K562 (cell line): ENCODE results near the gene MEIS2. TPM values are rescaled to one million over a fixed set of nuclear protein-coding genes. Genes with fewer than 3 reads are reported as not detected.

Source experiments
- ATAC-seq: fragments of 200-7000 bp; cut with Tn5 transposase; 3 replicates; pipeline ENCODE4 v1.9.1; 2020; ENCODE audit warnings: moderate library complexity
- BruUV-seq: library from RNA; stranded (reverse); fragments of 400-500 nt; replicated peaks from 2 replicates; lab custom pipeline; 2021; lab: Mats Ljungman, UMichigan
- CTCF ChIA-PET: fragments of 300-600 bp; formaldehyde crosslinking; extraction: SDS; loops from one replicate; lab custom pipeline; 2021; ENCODE audit warnings: low intra/inter-chr PET ratio; lab: Yijun Ruan, JAX
- POLR2A ChIA-PET: fragments of 300-600, 350-650 bp; sonication (Branson Sonifier 250); formaldehyde crosslinking; extraction: SDS; loops from one replicate; lab custom pipeline; 2021; ENCODE audit warnings: antibody characterized with exemption, inconsistent platforms; lab: Yijun Ruan, JAX
- DNase-seq, 4 experiments: peaks; one replicate each; pipeline versions ENCODE4 v3.0.0 to v3.0.0-alpha.2; 2011 to 2018; ENCODE audit warnings: low spot score in 3 of 4, mixed read lengths in 3 of 4; ENCODE audit errors: extremely low read depth in 1 of 4
- FAIRE-seq: peaks from 2 replicates; lab custom pipeline; 2011; peaks lifted over from hg19 to GRCh38; lab: Jason Lieb, UNC
- H2AFZ ChIP-seq: 2 replicates; pipeline ENCODE4 v1.6.0; 2011; ENCODE audit warnings: low read depth, low read length, control low read depth, inconsistent platforms
- H3K27ac ChIP-seq: fragments of 200-600 bp; 3 replicates; pipeline ENCODE4 v1.8.0; 2011; ENCODE audit warnings: low read depth, mild to moderate bottlenecking, control low read depth, inconsistent platforms, low read length, moderate library complexity, mixed read lengths; ENCODE audit errors: extremely low read depth
- H3K27me3 ChIP-seq, 2 experiments: fragments of 300-600 bp in 1 of 2; 2 replicates in 1 of 2; 3 replicates in 1 of 2; pipeline versions ENCODE4 v1.6.0 to v1.8.0; 2011; ENCODE audit warnings: inconsistent platforms in 2 of 2, low read length in 2 of 2, mild to moderate bottlenecking in 1 of 2, mixed read lengths in 1 of 2, moderate library complexity in 1 of 2; ENCODE audit not compliant: control insufficient read depth in 2 of 2, insufficient read depth in 2 of 2
- H3K36me3 ChIP-seq: fragments of 300-600 bp; 3 replicates; pipeline ENCODE4 v1.8.0; 2011; ENCODE audit warnings: mild to moderate bottlenecking, low read length, inconsistent platforms; ENCODE audit not compliant: control insufficient read depth, insufficient read depth
- H3K4me1 ChIP-seq, 2 experiments: fragments of 200-600 bp in 1 of 2; replicated peaks in 1 of 2; 2 replicates in 1 of 2; 3 replicates in 1 of 2; pipeline versions ENCODE4 v1.5.1 to v1.8.0; 2011; ENCODE audit warnings: inconsistent platforms in 2 of 2, low read length in 2 of 2, mild to moderate bottlenecking in 1 of 2, mixed read lengths in 1 of 2, moderate library complexity in 1 of 2; ENCODE audit not compliant: control insufficient read depth in 2 of 2, insufficient read depth in 2 of 2
- H3K4me2 ChIP-seq: 2 replicates; pipeline ENCODE4 v1.6.1; 2011; ENCODE audit warnings: low read length, control low read depth, inconsistent platforms, mixed read lengths; ENCODE audit not compliant: insufficient read depth
- H3K4me3 ChIP-seq: fragments of 200-600 bp; sonication (generic), shearing (Covaris generic); 2 replicates; pipeline ENCODE4 v1.5.1; 2016; ENCODE audit warnings: control low read depth, inconsistent platforms
- H3K79me2 ChIP-seq: fragments of 200-600 bp; 3 replicates; pipeline ENCODE4 v1.8.0; 2011; ENCODE audit warnings: low read length, inconsistent platforms; ENCODE audit not compliant: control insufficient read depth, insufficient read depth
- H3K9ac ChIP-seq, 2 experiments: 2 replicates each; pipeline versions ENCODE4 v1.6.0 to v1.6.1; 2011; ENCODE audit warnings: low read depth in 2 of 2, low read length in 2 of 2, control low read depth in 1 of 2, inconsistent platforms in 1 of 2, mild to moderate bottlenecking in 1 of 2, mixed read lengths in 1 of 2; ENCODE audit not compliant: insufficient read depth in 1 of 2
- H3K9me1 ChIP-seq: one replicate; pipeline ENCODE4 v1.6.0; 2011; ENCODE audit warnings: inconsistent platforms, mild to moderate bottlenecking, low read length, moderate library complexity; ENCODE audit not compliant: control insufficient read depth, insufficient read depth
- H3K9me3 ChIP-seq: replicated peaks from 2 replicates; pipeline ENCODE4 v1.5.1; 2011; ENCODE audit warnings: low read depth, low read length, inconsistent platforms; ENCODE audit not compliant: control insufficient read depth, insufficient read depth
- H4K20me1 ChIP-seq: replicated peaks from 2 replicates; pipeline ENCODE4 v1.6.1; 2011; ENCODE audit warnings: low read length, inconsistent platforms, mixed read lengths; ENCODE audit not compliant: control insufficient read depth, insufficient read depth
- ARID1B ChIP-seq: fragments of 450-650 bp; IDR thresholded peaks from 2 replicates; pipeline ENCODE4 v1.6.1; 2016; ENCODE audit warnings: antibody characterized with exemption, mild to moderate bottlenecking, inconsistent platforms
- ARID2 ChIP-seq: fragments of 450-650 bp; IDR thresholded peaks from 2 replicates; pipeline ENCODE4 v1.6.1; 2017; ENCODE audit warnings: antibody characterized with exemption, mild to moderate bottlenecking
- BACH1 ChIP-seq: fragments of 200-800 bp; sonication (Bioruptor generic); IDR thresholded peaks from 2 replicates; pipeline ENCODE4 v1.6.1; 2016; ENCODE audit warnings: missing genetic modification characterization, missing compliant biosample characterization
- EP400 ChIP-seq: fragments of 450-650 bp; IDR thresholded peaks from 2 replicates; pipeline ENCODE4 v1.6.1; 2017; ENCODE audit warnings: antibody characterized with exemption, mild to moderate bottlenecking, moderate library complexity
- FOXK1 ChIP-seq: sonication (generic); formaldehyde crosslinking; IDR thresholded peaks from 2 replicates; pipeline ENCODE4 v1.8.0; 2022; ENCODE audit warnings: missing genetic modification reagents, mild to moderate bottlenecking, borderline replicate concordance
- FUS ChIP-seq: fragments of 200-400 bp; formaldehyde crosslinking; optimal IDR thresholded peaks from 2 replicates; pipeline ENCODE3; 2017; ENCODE audit warnings: low read depth, low read length
- HDAC2 ChIP-seq: fragments of 450-650 bp; IDR thresholded peaks from 2 replicates; pipeline ENCODE4 v1.6.1; 2016; ENCODE audit warnings: mild to moderate bottlenecking
- KLF6 ChIP-seq: fragments of 250-450 bp; sonication (Bioruptor Pico); IDR thresholded peaks from 2 replicates; pipeline ENCODE4 v1.4.0; 2020; ENCODE audit warnings: mild to moderate bottlenecking, moderate library complexity, borderline replicate concordance
- RBM15 ChIP-seq: fragments of 200-400 bp; formaldehyde crosslinking; IDR thresholded peaks from 2 replicates; pipeline ENCODE4 v1.6.1; 2018; ENCODE audit warnings: mild to moderate bottlenecking, low read length, moderate library complexity; ENCODE audit not compliant: insufficient read depth
- ZNF133 ChIP-seq: fragments of 250-450 bp; sonication (Bioruptor Pico); IDR thresholded peaks from 2 replicates; pipeline ENCODE4 v1.4.0; 2020; ENCODE audit warnings: mild to moderate bottlenecking
- ZNF445 ChIP-seq: fragments of 250-450 bp; sonication (Bioruptor Pico); IDR thresholded peaks from 2 replicates; pipeline ENCODE4 v1.4.0; 2020; ENCODE audit warnings: low read depth, mild to moderate bottlenecking, moderate library complexity
- ZNF668 ChIP-seq: fragments of 250-450 bp; sonication (Bioruptor Pico); IDR thresholded peaks from 2 replicates; pipeline ENCODE4 v1.8.0; 2022; ENCODE audit warnings: mild to moderate bottlenecking, inconsistent platforms
- ZNF707 ChIP-seq: fragments of 250-450 bp; sonication (Bioruptor Pico); conservative IDR thresholded peaks from 2 replicates; pipeline ENCODE4 v1.8.0; 2022; ENCODE audit warnings: inconsistent platforms, mild to moderate bottlenecking, moderate library complexity
- WGBS: fragments of 100-300 bp; shearing (Covaris generic); methylation state at CpG from one replicate; pipeline ENCODE4 v1.1.6; 2016; ENCODE audit warnings: low coverage, mixed read lengths; ENCODE audit not compliant: insufficient coverage; ENCODE audit errors: missing lambda C conversion rate; 5-methylcytosine and 5-hydroxymethylcytosine counted together
- in situ Hi-C: fragments of 300-500 bp; cut with MboI; formaldehyde crosslinking; loops from 4 replicates; pipeline ENCODE4 v1.15.0; 2018; ENCODE audit warnings: inconsistent platforms, mixed read lengths
- intact Hi-C: fragments of 100-400 bp; cut with micrococcal nuclease; formaldehyde crosslinking; loops from 2 replicates; pipeline ENCODE4 v1.14.2; 2022
- polyA plus RNA-seq, 8 experiments: library from polyadenylated mRNA; depleted of rRNA in 4 of 8; stranded (reverse) in 5 of 8; unstranded in 3 of 8; fragments of >200 nt; fragmentation: Nextera tagmentation in 2 of 8; fragmentation: Illumina TruSeq in 1 of 8; extraction: Ambion mirVana in 2 of 8; extraction: Trizol in 1 of 8; gene quantifications; 2 replicates each; pipeline versions ENCODE4 v1.2.1 to v1.2.3, GENCODE V29; 2011 to 2014; ENCODE audit warnings: inconsistent platforms in 1 of 8, missing spikeins in 1 of 8
- total RNA-seq, 7 experiments: library from RNA; depleted of rRNA in 6 of 7; stranded (reverse); fragments of >200 nt in 6 of 7; fragmentation: Illumina TruSeq in 2 of 7; extraction: Trizol in 2 of 7; gene quantifications; 2 replicates each; pipeline versions ENCODE4 v1.2.1 to v1.2.3, GENCODE V29; 2011 to 2021; ENCODE audit warnings: low replicate concordance in 1 of 7
- TF ChIP-seq, protein P1 (sequence below): sonication (generic); formaldehyde crosslinking; IDR thresholded peaks from 2 replicates; pipeline ENCODE4 v1.8.0; 2022; ENCODE audit warnings: mild to moderate bottlenecking, missing genetic modification reagents
- TF ChIP-seq, protein P2 (sequence below): sonication (generic); formaldehyde crosslinking; IDR thresholded peaks from 2 replicates; pipeline ENCODE4 v1.8.0; 2022; ENCODE audit warnings: mild to moderate bottlenecking, missing genetic modification reagents
- TF ChIP-seq, protein P3 (sequence below): sonication (generic); formaldehyde crosslinking; IDR thresholded peaks from 2 replicates; pipeline ENCODE4 v1.8.1; 2022; ENCODE audit warnings: missing genetic modification reagents
- TF ChIP-seq, protein P4 (sequence below): fragments of 250-450 bp; sonication (Bioruptor Pico); IDR thresholded peaks from 2 replicates; pipeline ENCODE4 v1.5.0; 2021
- TF ChIP-seq, protein P5 (sequence below): fragments of 250-450 bp; sonication (Bioruptor Pico); IDR thresholded peaks from 2 replicates; pipeline ENCODE4 v1.8.0; 2021; ENCODE audit warnings: borderline replicate concordance, mild to moderate bottlenecking, moderate library complexity; ENCODE audit not compliant: poor library complexity, severe bottlenecking

MEIS2 gene
- total and polyA plus RNA-seq, 9 of the 15 experiments (the other 6 are each of a cell fraction or from before 2014, with no cell fraction given): 7.5 to 64.2 (median 22.3) TPM

DNA sequence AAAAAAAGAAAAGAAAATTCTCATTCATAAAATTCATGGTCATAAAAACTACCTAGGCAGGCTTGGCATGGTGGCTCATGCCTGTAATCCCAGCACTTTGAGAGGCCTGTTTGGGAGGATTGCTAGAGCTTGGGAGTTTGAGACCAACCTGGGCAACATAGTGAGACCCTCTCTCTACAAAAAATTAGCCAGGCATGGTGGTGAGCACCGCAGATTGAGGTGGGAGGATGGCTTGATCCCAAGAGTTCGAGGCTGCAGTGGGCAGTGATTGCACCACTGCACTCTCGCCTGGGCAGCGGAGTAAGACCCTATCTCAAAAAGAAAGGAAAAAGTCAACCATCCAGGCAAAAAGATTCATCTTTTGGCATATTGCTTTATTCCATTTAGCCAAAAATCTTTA is 58.5 kb downstream of the MEIS2 start:
- Histone ChIP-seq H3K79me2 (no peaks in the 10 kb centered on the region), H3K27ac (no peak overlapping the region), H2AFZ (no peak overlapping the region), H3K4me2 (no peak overlapping the region), H3K36me3 (peaks cover 59% of the 10 kb centered on the region), H3K9me1 (no peaks in the 10 kb centered on the region), H3K9ac (no peak overlapping the region), H3K4me3 (no peak overlapping the region), H4K20me1 (no peaks in the 10 kb centered on the region), H3K9me3 (no peaks in the 10 kb centered on the region), H3K27me3 (no peaks in the 10 kb centered on the region), H3K4me1 (no peaks in the 10 kb centered on the region)
- no peak for TF ChIP-seq ZNF668
- TF ChIP-seq, protein P1, sequence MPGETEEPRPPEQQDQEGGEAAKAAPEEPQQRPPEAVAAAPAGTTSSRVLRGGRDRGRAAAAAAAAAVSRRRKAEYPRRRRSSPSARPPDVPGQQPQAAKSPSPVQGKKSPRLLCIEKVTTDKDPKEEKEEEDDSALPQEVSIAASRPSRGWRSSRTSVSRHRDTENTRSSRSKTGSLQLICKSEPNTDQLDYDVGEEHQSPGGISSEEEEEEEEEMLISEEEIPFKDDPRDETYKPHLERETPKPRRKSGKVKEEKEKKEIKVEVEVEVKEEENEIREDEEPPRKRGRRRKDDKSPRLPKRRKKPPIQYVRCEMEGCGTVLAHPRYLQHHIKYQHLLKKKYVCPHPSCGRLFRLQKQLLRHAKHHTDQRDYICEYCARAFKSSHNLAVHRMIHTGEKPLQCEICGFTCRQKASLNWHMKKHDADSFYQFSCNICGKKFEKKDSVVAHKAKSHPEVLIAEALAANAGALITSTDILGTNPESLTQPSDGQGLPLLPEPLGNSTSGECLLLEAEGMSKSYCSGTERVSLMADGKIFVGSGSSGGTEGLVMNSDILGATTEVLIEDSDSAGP (CRISPR knock-in tag): no peak
- TF ChIP-seq EP400: no peak
- TF ChIP-seq, protein P2, sequence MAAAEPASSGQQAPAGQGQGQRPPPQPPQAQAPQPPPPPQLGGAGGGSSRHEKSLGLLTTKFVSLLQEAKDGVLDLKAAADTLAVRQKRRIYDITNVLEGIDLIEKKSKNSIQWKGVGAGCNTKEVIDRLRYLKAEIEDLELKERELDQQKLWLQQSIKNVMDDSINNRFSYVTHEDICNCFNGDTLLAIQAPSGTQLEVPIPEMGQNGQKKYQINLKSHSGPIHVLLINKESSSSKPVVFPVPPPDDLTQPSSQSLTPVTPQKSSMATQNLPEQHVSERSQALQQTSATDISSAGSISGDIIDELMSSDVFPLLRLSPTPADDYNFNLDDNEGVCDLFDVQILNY: no peak
- TF ChIP-seq BACH1: no peak
- TF ChIP-seq ZNF445: no peak
- no peak for TF ChIP-seq ZNF707 (CRISPR knock-in tag)
- no peak for TF ChIP-seq KLF6 (CRISPR knock-in tag)
- TF ChIP-seq, protein P3, sequence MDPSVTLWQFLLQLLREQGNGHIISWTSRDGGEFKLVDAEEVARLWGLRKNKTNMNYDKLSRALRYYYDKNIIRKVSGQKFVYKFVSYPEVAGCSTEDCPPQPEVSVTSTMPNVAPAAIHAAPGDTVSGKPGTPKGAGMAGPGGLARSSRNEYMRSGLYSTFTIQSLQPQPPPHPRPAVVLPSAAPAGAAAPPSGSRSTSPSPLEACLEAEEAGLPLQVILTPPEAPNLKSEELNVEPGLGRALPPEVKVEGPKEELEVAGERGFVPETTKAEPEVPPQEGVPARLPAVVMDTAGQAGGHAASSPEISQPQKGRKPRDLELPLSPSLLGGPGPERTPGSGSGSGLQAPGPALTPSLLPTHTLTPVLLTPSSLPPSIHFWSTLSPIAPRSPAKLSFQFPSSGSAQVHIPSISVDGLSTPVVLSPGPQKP (CRISPR knock-in tag): no peak
- TF ChIP-seq, protein P4, sequence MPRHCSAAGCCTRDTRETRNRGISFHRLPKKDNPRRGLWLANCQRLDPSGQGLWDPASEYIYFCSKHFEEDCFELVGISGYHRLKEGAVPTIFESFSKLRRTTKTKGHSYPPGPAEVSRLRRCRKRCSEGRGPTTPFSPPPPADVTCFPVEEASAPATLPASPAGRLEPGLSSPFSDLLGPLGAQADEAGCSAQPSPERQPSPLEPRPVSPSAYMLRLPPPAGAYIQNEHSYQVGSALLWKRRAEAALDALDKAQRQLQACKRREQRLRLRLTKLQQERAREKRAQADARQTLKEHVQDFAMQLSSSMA (CRISPR knock-in tag): no peak
- no peak for TF ChIP-seq FOXK1 (CRISPR knock-in tag)
- TF ChIP-seq, protein P5, sequence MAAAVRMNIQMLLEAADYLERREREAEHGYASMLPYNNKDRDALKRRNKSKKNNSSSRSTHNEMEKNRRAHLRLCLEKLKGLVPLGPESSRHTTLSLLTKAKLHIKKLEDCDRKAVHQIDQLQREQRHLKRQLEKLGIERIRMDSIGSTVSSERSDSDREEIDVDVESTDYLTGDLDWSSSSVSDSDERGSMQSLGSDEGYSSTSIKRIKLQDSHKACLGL (CRISPR knock-in tag): no peak
- TF ChIP-seq ARID1B: no peak
- TF ChIP-seq FUS: no peak
- no peak for TF ChIP-seq ZNF133 (CRISPR knock-in tag)
- no peak for TF ChIP-seq RBM15
- TF ChIP-seq HDAC2: no peak
- no peak for TF ChIP-seq ARID2
- no TSS peak for BruUV-seq
- POLR2A ChIA-PET: no interaction called here
- in situ Hi-C loops: no loop called here
- DNase-seq: no peak
- CTCF ChIA-PET: no interaction called here
- FAIRE-seq: no peak
- WGBS: 92% methylated on average over 4 of the region's 4 CpGs
- no peak for ATAC-seq
- intact Hi-C loops: no loop called here
